Stomach (tissue), 4 donors: ENCODE results near the gene CD300LF.

Source experiments
- CTCF ChIP-seq, 7 experiments: fragments of 450-650 bp in 4 of 7; fragments of 200-600 bp in 3 of 7; sonication (generic) in 3 of 7; IDR thresholded peaks; one replicate each; pipeline ENCODE4 v1.5.1; 2016 to 2019; ENCODE audit warnings: antibody characterized with exemption in 7 of 7, control low read depth in 2 of 7, mild to moderate bottlenecking in 1 of 7
- EP300 ChIP-seq: sonication (generic); formaldehyde crosslinking; IDR thresholded peaks from one replicate; pipeline ENCODE4 v1.6.1; 2017; ENCODE audit warnings: antibody characterized with exemption
- POLR2AphosphoS5 ChIP-seq, 3 donors: sonication (generic); formaldehyde crosslinking; IDR thresholded peaks; one replicate each; pipeline ENCODE4 v1.6.1; 2016; ENCODE audit warnings: antibody characterized with exemption in 3 of 3

- TF ChIP-seq CTCF (IDR thresholded peaks at IDR 0.05): no peak
- TF ChIP-seq POLR2AphosphoS5 (IDR thresholded peaks at IDR 0.05): no peak
- TF ChIP-seq EP300: no peak
Measured at GRCh38 chr17:74658620-74659019, 54.1 kb downstream of the CD300LF start.
